Ovary (tissue), 9 donors: Measurements from ENCODE around the gene PAQR4. TPM values are rescaled to one million over a fixed set of nuclear protein-coding genes. Genes with fewer than 3 reads are reported as not detected.

ENCODE experiments used
- DNase-seq, 5 donors: peaks; one replicate each; pipeline ENCODE4 v3.0.0-alpha.2; 2019 to 2020
- H3K27ac ChIP-seq, 2 donors: fragments of 200-600 bp; one replicate each; pipeline versions ENCODE4 v1.5.1 to v1.8.0; 2019 to 2022
- H3K27me3 ChIP-seq: fragments of 200-600 bp; one replicate; pipeline ENCODE4 v1.8.0; 2022
- H3K36me3 ChIP-seq: fragments of 200-600 bp; sonication (generic); one replicate; pipeline ENCODE4 v1.5.1; 2019
- H3K4me1 ChIP-seq: one replicate; pipeline ENCODE4 v1.8.1; 2013; ENCODE audit warnings: mild to moderate bottlenecking, moderate library complexity; ENCODE audit not compliant: insufficient read depth
- H3K4me3 ChIP-seq: fragments of 200-600 bp; sonication (generic); one replicate; pipeline ENCODE4 v1.5.1; 2017
- H3K9me3 ChIP-seq, 2 donors: fragments of 200-600 bp in 1 of 2; sonication (generic) in 1 of 2; one replicate each; pipeline versions ENCODE4 v1.5.1 to v1.8.1; 2013 to 2019; ENCODE audit warnings: mild to moderate bottlenecking in 1 of 2, moderate library complexity in 1 of 2
- CTCF ChIP-seq, 3 donors: fragments of 450-650 bp in 2 of 3; fragments of 200-600 bp in 1 of 3; IDR thresholded peaks; one replicate each; pipeline versions ENCODE4 v1.5.1 to v1.8.0; 2016 to 2022; ENCODE audit warnings: antibody characterized with exemption in 3 of 3, mild to moderate bottlenecking in 1 of 3
- EP300 ChIP-seq: sonication (generic); formaldehyde crosslinking; IDR thresholded peaks from one replicate; pipeline ENCODE4 v1.6.1; 2017; ENCODE audit warnings: antibody characterized with exemption
- POLR2A ChIP-seq: fragments of 450-650 bp; IDR thresholded peaks from one replicate; pipeline ENCODE4 v1.6.1; 2017; ENCODE audit warnings: antibody characterized with exemption, mild to moderate bottlenecking, moderate library complexity
- WGBS, 3 donors: extraction: QIAGEN DNeasy Blood & Tissue Kit in 1 of 3; methylation state at CpG; one replicate each; pipeline versions ENCODE4 v1.1.5 to v1.1.7; 2013 to 2017; 5-methylcytosine and 5-hydroxymethylcytosine counted together
- intact Hi-C, 4 donors: fragments of 100-400 bp; cut with DNase I; formaldehyde crosslinking; loops; one replicate each; pipeline versions ENCODE4 v1.11.0 to v1.15.1; 2022 to 2023
- polyA plus RNA-seq, 2 donors: library from polyadenylated mRNA; stranded (reverse); fragments of 200-250 nt in 1 of 2; fragments of 350-450 nt in 1 of 2; fragmentation: Illumina TruSeq in 1 of 2; extraction: RNeasy Lipid Tissue Mini Kit (QIAGEN cat#74804) in 1 of 2; gene quantifications; one replicate each; pipeline ENCODE4 v1.2.3, GENCODE V29; 2013 to 2014
- total RNA-seq, 7 donors: library from RNA; depleted of rRNA in 2 of 7; stranded (reverse); fragments of >200 nt in 2 of 7; fragmentation: NEBNext Ultra II Directional in 3 of 7; extraction: Animal tissue kit (Norgen Biotek cat#: 25700) in 3 of 7; gene quantifications; one replicate each; pipeline versions ENCODE4 v1.1.0 to v1.2.4, GENCODE V29; 2016 to 2023
- donor health status: DM: no; HTN: no; CAD: no; lungs with moderate emphysema.
- donor health status: DM: no; HTN: no; CAD: no.
- donor health status: Bipolar disorder and iron deficiency.
- donor health status: DM: yes; HTN: yes; CAD: no.
- donor health status: DM: no; HTN: no; CAD: no.
- donor health status: DM: yes; HTN: yes; CAD: no.

PAQR4 gene
- total and polyA plus RNA-seq, 9 donors, result 0.30 to 5.7 (median 1.5) TPM

GRCh38 chr16:2955779-2956578 lies 13.2 kb upstream of the PAQR4 start:
- 28 to 29% (median 29%) methylated on average over 18 to 21 of the region's 21 CpGs for WGBS, 3 donors
- Histone ChIP-seq H3K27ac (no peak overlapping the region), H3K4me1 (no peaks in the 10 kb centered on the region), H3K4me3 (no peak overlapping the region), H3K9me3 (no peaks in the 10 kb centered on the region), H3K36me3 (no peaks in the 10 kb centered on the region), H3K27me3 (no peaks in the 10 kb centered on the region)
- TF ChIP-seq EP300, result no peak
- TF ChIP-seq CTCF (IDR thresholded peaks at IDR 0.05), result no peak
- TF ChIP-seq POLR2A, result no peak
- intact Hi-C loops, result no loop called here
- peak in 1 of 5 donors; percentile 12 for DNase-seq

GRCh38 chr16:2956579-2956956 lies 12.6 kb upstream of the PAQR4 start:
- Histone ChIP-seq H3K27ac (no peak overlapping the region), H3K4me1 (no peaks in the 10 kb centered on the region), H3K36me3 (no peaks in the 10 kb centered on the region), H3K4me3 (no peak overlapping the region), H3K27me3 (no peaks in the 10 kb centered on the region), H3K9me3 (no peaks in the 10 kb centered on the region)
- WGBS, 3 donors, result 77 to 80% (median 78%) methylated on average over 11 of the region's 11 CpGs
- TF ChIP-seq POLR2A, result no peak
- TF ChIP-seq CTCF (IDR thresholded peaks at IDR 0.05), result no peak
- no peak for TF ChIP-seq EP300
- DNase-seq, result no peak
- intact Hi-C loops, result no loop called here

GRCh38 chr16:2959206-2959605 lies 9.9 kb upstream of the PAQR4 start:
- intact Hi-C loops, result no loop called here
- Histone ChIP-seq H3K9me3 (no peaks in the 10 kb centered on the region), H3K4me1 (peaks cover 3% of the 10 kb centered on the region), H3K36me3 (no peaks in the 10 kb centered on the region), H3K4me3 (no peak overlapping the region), H3K27ac (no peak overlapping the region), H3K27me3 (peaks cover 3% of the 10 kb centered on the region)
- 51 to 63% (median 52%) methylated on average over 10 of the region's 10 CpGs for WGBS, 3 donors
- DNase-seq, result no peak
- no peak for TF ChIP-seq POLR2A
- no peak for TF ChIP-seq CTCF (IDR thresholded peaks at IDR 0.05)
- no peak for TF ChIP-seq EP300

- no peaks in the 10 kb centered on the region for H3K36me3 ChIP-seq
- H3K9me3 ChIP-seq, result no peaks in the 10 kb centered on the region
- H3K4me3 ChIP-seq, result no peak overlapping the region
- H3K4me1 ChIP-seq, result peaks cover 6% of the 10 kb centered on the region
- peak in 2 of 5 donors; percentile 17 to 20 for DNase-seq
- whole genome bisulfite sequencing, 3 donors, result 67 to 82% (median 80%) methylated on average over 16 to 17 of the region's 17 CpGs
- TF ChIP-seq POLR2A (no peak), EP300 (no peak), CTCF (IDR thresholded peaks at IDR 0.05) (no peak)
- no peak overlapping the region for H3K27ac ChIP-seq
- intact Hi-C loops, result no loop called here
- peaks cover 10% of the 10 kb centered on the region for H3K27me3 ChIP-seq
Measured at GRCh38 chr16:2960183-2961010, 8.8 kb upstream of the PAQR4 start.
